Stimulated activated CD4-positive, alpha-beta T cell treated with anti-CD3 and anti-CD28 coated beads, Interleukin-2, amount 100 ng/mL, for 48 hours (primary cell): ENCODE measurements around the gene KCNT2.

Experiments used
- DNase-seq, 2 donors: peaks; one replicate each; pipeline ENCODE4 v3.0.0-alpha.2; 2020

KCNT2 gene

GRCh38 chr1:196442366-196442765 lies 165.9 kb downstream of the KCNT2 start:
- DNase-seq = no peak

DNA sequence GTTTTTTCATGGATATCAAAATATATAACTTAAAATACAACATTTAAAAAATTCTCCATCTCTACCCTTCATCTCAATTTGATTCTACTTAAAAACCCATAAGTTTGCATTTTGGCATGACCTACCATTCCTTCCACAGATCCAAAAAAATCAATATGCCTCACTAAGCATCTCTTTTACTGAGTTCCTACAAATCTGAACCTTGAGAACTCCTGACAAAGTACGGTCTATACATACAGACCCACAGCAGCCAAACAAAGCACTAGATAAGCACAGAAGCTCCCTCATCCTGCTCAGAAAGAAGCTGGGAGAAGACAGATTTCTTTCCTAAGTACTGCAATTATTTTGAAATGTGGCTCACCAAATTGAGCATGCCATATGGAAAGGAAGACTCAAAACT lies 167.5 kb downstream of the KCNT2 start:
- DNase-seq = no peak

DNA sequence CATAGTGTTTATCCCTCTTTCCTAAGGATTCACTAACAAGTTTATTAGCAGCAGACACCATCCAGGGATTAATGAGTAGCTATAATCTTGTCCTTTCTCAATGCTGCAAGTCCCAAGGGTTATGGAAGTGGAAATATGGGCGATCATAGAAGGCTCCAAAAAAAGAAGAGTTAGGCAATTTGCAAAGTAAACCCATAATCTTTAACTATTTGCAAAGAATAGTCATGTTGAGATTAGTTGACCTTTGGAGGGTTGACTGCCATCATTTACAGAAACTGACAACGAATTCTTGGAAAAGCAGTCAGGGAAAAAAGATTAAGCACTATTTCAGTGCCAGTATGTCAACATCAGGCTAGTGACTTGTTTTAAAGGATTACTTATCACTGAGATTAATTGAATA lies 169.9 kb downstream of the KCNT2 start:
- DNase-seq = no peak

GRCh38 chr1:196437671-196438070 lies 170.6 kb downstream of the KCNT2 start:
- no peak for DNase-seq

DNA sequence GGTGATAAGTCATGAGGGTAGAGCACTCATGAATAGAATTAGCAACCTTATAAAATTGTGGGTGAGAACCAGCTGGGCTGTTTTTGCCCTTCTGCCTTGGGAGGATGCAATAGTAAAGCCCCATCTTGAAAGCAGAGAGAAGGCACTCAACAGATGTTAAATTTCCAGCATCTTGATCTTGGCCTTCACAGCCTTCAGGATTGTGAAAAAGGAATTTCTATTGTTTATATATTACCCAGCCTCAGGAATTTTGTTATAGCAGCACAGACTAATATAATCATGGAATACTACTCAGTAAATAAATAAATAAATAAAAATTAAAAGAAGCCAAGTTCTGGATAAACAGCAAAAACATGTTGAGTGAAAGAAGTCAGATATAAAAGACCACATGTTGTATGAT lies 175.2 kb downstream of the KCNT2 start:
- no peak for DNase-seq

DNA sequence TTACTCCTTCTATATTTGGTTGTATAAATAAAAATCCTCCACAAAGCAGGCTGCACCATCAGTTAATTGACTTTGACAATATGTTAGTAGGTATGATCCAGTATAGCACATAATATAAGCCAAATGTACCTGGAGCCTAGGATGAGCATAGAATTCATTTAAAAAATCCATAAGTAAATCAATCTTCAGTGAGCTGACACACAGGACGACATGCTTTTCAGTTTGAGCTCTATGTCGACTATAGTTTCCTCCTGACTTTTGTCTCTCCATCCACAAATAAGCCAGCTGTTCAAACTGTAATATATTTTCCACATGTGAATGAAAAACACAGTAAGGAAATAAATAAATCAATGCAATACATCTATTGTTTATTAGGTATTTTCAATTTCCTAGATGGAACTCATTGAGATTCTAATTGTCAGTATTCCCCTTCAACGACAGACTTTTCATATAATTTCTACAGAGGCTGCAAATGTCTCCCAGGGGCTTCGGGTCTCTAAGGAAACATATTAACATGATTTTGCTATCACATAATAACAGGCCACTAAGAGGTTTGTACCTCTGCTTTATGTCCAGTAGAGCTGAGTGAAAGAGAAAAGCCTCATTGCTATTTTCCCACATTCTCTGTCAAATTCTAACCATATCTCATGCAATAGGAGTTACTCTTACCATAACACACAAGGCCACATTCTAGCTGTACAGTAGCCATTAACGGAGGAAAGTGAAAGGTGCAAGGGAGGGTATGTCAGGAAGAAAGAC lies 180.1 kb downstream of the KCNT2 start:
- no peak for DNase-seq

DNA sequence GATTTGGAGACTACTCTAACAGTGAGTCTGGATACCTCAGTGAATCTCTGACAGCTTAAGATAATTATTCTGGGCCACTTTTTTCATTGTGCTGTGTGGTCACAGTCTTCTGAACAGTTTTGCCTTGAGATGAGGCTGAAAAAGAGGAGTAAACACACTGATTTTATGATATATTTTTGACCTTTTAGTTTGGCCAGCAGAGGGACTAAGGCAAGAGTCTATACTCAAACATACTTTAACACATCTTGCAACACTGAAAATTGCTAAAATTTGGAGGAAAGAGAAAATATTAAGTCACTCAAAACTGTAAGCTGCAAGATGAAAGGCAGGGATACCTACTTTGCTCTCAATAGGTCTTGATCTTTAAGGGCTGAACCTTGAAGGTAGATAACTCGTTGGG lies 182.7 kb downstream of the KCNT2 start:
- no peak for DNase-seq

GRCh38 chr1:196423612-196424011 lies 184.6 kb downstream of the KCNT2 start:
- no peak for DNase-seq

DNA sequence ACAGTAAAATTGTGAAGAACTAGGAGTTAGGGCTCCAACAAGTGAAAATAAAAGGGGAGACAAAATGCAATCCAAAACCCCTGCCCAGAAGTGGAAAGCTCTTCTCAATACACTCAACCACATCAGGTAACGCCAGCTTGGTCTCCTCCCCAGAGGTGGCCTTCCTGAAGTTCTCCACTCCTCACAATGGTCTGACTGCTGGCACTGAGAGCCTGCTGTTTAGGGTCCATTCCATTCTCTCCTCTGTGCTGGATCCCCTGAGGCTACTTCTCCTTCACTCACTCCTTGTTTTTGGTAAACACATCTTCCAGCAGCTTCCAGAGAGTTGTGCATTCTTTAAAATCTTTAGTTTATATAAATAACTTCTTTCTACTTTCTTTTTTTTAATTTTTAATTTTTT lies 189.5 kb downstream of the KCNT2 start:
- DNase-seq = no peak

DNA sequence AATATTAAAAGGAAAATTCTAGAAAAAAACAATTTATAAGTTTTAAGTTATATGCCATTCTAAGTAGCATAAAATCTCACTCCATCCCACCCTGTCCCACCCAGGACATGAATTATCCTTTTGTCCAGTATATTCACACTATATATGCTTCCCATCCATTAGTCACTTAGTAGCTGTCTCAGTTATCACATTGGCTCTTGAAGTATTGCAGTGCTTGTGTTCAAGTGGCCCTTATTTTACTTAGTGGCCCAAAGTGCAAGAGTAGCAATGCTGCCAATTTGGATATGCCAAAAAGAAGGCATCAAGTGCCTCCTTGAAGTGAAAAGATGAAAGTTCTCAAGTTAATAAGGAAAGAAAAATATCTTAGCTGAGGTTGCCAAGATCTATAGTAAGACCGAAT lies 192.3 kb downstream of the KCNT2 start:
- DNase-seq = no peak

GRCh38 chr1:196412326-196412725 lies 195.9 kb downstream of the KCNT2 start:
- DNase-seq = no peak

DNA sequence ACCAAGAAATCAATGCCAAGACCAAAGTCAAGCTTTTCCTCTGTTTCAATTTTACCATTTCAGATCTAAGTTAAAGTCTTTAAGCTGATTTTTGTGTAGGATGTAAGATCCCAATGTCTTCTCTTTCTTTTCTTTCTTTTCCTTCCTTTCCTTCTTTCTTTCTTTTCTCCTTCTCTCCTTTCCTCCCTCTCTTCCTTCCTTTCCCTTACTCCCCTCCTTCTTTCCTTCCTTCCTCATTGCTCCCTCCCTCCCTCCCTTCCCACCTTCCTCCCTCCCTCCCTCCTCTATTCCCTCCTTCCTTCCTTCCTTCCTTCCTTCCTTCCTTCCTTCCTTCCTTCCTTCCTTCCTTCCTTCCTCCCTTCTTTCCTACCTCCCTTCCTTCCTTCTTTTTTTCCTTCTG lies 197.5 kb downstream of the KCNT2 start:
- no peak for DNase-seq

DNA sequence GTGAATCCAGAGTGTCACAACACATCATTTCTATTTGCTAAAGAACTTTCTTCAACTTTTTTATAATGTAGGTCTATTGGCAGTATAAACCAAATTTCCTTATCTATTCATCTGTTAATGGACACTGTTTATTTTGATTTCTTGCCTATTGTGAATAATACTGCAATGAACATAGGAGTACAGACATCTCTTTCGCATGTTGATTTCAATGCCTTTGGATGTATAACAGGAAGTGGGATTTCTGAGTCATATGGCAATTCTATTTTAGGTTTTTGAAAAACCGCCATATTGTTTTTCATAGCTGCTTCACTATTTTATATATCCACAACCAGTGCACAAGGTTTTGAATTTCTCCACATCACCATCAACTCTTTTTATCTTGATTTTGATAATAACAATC lies 198.7 kb downstream of the KCNT2 start:
- DNase-seq = no peak

DNA sequence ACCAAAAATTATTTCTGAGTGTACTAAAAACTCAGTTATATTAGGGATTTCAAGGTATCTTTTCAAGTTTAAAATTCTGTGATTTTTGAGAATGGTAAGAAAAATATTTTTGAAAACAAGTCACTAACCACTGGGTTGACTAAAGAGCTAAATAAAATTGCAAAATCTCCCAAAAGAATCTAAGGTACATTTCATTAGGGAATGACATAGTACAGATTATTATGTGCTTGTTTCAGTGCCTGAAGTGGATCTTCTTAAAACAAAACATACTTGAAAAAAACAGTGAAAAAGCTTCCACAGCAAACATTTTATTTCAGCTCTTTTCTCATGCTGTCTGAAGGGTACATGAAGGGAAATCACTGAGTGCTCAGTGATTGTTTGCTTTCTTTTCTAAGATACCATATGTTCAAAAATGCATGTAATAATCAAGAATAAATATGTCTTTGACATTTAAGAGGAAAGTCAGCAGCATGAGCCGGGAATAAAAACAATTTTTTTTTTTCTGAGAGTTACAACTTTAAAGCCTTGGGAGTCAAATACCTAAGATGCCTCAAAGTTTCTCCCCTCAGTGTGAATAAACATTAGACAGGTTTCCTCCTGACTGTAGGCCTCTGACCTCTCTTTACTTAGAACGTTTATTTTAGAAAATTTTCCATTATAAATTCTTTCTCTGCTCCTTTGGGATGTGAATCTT lies 200.7 kb downstream of the KCNT2 start:
- no peak for DNase-seq

GRCh38 chr1:196405839-196406238 lies 202.4 kb downstream of the KCNT2 start:
- DNase-seq = no peak

GRCh38 chr1:196403803-196404690 lies 204.2 kb downstream of the KCNT2 start:
- DNase-seq = no peak

GRCh38 chr1:196401891-196402290 lies 206.3 kb downstream of the KCNT2 start:
- no peak for DNase-seq

GRCh38 chr1:196401452-196401833 lies 206.8 kb downstream of the KCNT2 start:
- no peak for DNase-seq

- DNase-seq = no peak
These were observed 207.5 kb downstream of the KCNT2 start for GRCh38 chr1:196400478-196401451.

GRCh38 chr1:196399713-196400112 lies 208.5 kb downstream of the KCNT2 start:
- no peak for DNase-seq

GRCh38 chr1:196393742-196394141 lies 214.5 kb downstream of the KCNT2 start:
- no peak for DNase-seq

GRCh38 chr1:196393282-196393681 lies 215.0 kb downstream of the KCNT2 start:
- DNase-seq = no peak
